PC-3 (cell line): Measurements from ENCODE around the gene ZDHHC18.

Source experiments
- CTCF ChIP-seq: fragments of 300-600 bp; sonication (generic); conservative IDR thresholded peaks from 2 replicates; pipeline ENCODE4 v1.5.1; 2017; ENCODE audit warnings: antibody characterized with exemption, low read depth, mild to moderate bottlenecking, low read length
- EZH2 ChIP-seq: fragments of 300-600 bp; sonication (generic); IDR thresholded peaks from one replicate; pipeline ENCODE4 v1.6.1; 2017; ENCODE audit warnings: antibody characterized with exemption, mild to moderate bottlenecking, low read length; ENCODE audit not compliant: unreplicated experiment

- TF ChIP-seq CTCF: no peak
- no peak for TF ChIP-seq EZH2
Measured at GRCh38 chr1:26787706-26788514, 38.6 kb upstream of the ZDHHC18 start, which contains the start of gene PIGV.
